ENCODE results near the gene TRIM40.

DNA sequence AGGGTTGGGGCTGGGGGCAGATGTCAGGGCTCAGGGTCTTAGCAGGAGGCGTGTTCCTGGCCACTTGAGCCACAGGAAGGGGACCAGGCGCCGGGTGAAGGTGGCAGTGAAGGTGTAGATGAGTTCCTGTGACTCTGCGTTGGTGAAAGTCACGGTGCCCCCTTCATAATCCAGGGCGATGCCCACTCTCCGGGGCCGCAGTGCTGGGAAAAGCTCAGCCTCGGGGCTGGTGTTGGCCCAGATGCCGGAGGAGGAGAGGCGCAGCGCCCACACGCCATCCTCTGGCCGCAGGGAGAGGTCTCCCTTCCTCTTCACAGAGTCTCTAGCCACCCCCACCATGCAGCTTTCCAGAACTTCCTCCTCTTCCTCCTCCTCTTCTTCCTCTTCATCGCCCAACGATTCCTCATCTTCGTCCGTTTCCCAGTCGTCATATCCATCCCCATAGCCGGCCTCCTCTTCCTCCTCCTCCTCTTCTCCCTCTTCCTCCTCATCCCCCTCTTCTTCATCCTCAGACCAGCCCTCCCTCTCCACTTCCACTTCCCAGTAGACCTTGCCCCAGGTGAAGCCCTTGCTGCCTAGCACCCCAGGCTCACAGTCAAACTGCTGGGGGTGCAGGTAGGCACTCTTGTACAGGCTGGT lies 50.0 kb downstream of the TRIM40 start:
- no peak for TF ChIP-seq POLR2A (IDR thresholded peaks at IDR 0.05; ENCODE audit: low read length)
- no peak for TF ChIP-seq GATA1 (IDR thresholded peaks at IDR 0.05; ENCODE audit: low read depth, low read length)

Data from erythroblast (primary cell).